Colonic mucosa (tissue), 4 donors: ENCODE results near the gene CBX1. TPM values are rescaled to one million over a fixed set of nuclear protein-coding genes. Genes with fewer than 3 reads are reported as not detected.
A peak's percentile ranks its signal among the peaks of the same experiment; 100 is the strongest.

Source experiments
- DNase-seq: peaks from one replicate; pipeline ENCODE4 v3.0.0-alpha.2; 2020
- H3K27ac ChIP-seq: fragments of 200-600 bp; one replicate; pipeline ENCODE4 v1.8.0; 2021
- H3K27me3 ChIP-seq: fragments of 200-600 bp; one replicate; pipeline ENCODE4 v1.8.0; 2021
- H3K36me3 ChIP-seq: fragments of 200-600 bp; one replicate; pipeline ENCODE4 v1.8.0; 2021
- H3K4me1 ChIP-seq: fragments of 200-600 bp; one replicate; pipeline ENCODE4 v1.8.0; 2021; ENCODE audit warnings: mild to moderate bottlenecking
- H3K4me3 ChIP-seq: fragments of 200-600 bp; one replicate; pipeline ENCODE4 v1.8.0; 2021
- H3K9ac ChIP-seq, 2 donors: one replicate each; pipeline ENCODE4 v1.7.0; 2013; ENCODE audit warnings: control low read depth in 2 of 2, low read depth in 2 of 2, low read length in 2 of 2
- H3K9me3 ChIP-seq: fragments of 200-600 bp; one replicate; pipeline ENCODE4 v1.8.0; 2021
- CTCF ChIP-seq: fragments of 200-600 bp; IDR thresholded peaks from one replicate; pipeline ENCODE4 v1.8.0; 2022; ENCODE audit warnings: antibody characterized with exemption, mild to moderate bottlenecking
- intact Hi-C: fragments of 100-400 bp; cut with DNase I; formaldehyde crosslinking; loops from one replicate; pipeline ENCODE4 v1.14.1; 2022
- total RNA-seq, 2 donors: library from RNA; stranded (reverse); fragmentation: NEBNext Ultra II Directional in 1 of 2; extraction: Animal tissue kit (Norgen Biotek cat#: 25700) in 1 of 2; gene quantifications; one replicate each; pipeline ENCODE4 v1.2.1, GENCODE V29; 2021
- donor health status: healthy.
- donor health status: DM: no; HTN: no; CAD: no.
- donor health status: DM: no; HTN: no; CAD: no.

Gene CBX1
- total RNA-seq, 2 donors from 2014 or later: 32.3 to 53.0 TPM

- Histone ChIP-seq H3K9me3 (no peaks in the 10 kb centered on the region), H3K27ac (no peak overlapping the region), H3K9ac (no peak overlapping the region), H3K27me3 (no peaks in the 10 kb centered on the region), H3K4me1 (peaks cover 5% of the 10 kb centered on the region), H3K36me3 (no peaks in the 10 kb centered on the region), H3K4me3 (peak overlapping the region; percentile 64)
- no peak for TF ChIP-seq CTCF
- no peak for DNase-seq
- intact Hi-C loops: no loop called here
Measured at GRCh38 chr17:48102043-48102750, 919 bp upstream of the CBX1 start.

GRCh38 chr17:48100591-48101011 is 677 bp downstream of the CBX1 start:
- H3K4me3 ChIP-seq: peak overlapping the region; percentile 64
- no peak for TF ChIP-seq CTCF
- H3K36me3 ChIP-seq: no peaks in the 10 kb centered on the region
- peak overlapping the region; percentile 74 to 80 for H3K9ac ChIP-seq
- intact Hi-C loops: no loop called here
- H3K9me3 ChIP-seq: no peaks in the 10 kb centered on the region
- peak overlapping the region; percentile 76 for H3K27ac ChIP-seq
- no peaks in the 10 kb centered on the region for H3K27me3 ChIP-seq
- H3K4me1 ChIP-seq: peaks cover 5% of the 10 kb centered on the region
- peak; percentile 79 for DNase-seq

- DNase-seq: no peak
- Histone ChIP-seq H3K4me1 (peaks cover 5% of the 10 kb centered on the region), H3K9ac (peak overlapping the region; percentile 74 to 80), H3K9me3 (no peaks in the 10 kb centered on the region), H3K36me3 (no peaks in the 10 kb centered on the region), H3K27me3 (no peaks in the 10 kb centered on the region), H3K27ac (peak overlapping the region; percentile 76), H3K4me3 (peak overlapping the region; percentile 64)
- TF ChIP-seq CTCF: no peak
- intact Hi-C loops: no loop called here
Measured at GRCh38 chr17:48100160-48100559, 1.1 kb downstream of the CBX1 start.

GRCh38 chr17:48095611-48096010 is 5.7 kb downstream of the CBX1 start:
- no peak overlapping the region for H3K4me3 ChIP-seq
- TF ChIP-seq CTCF: no peak
- H3K27me3 ChIP-seq: no peaks in the 10 kb centered on the region
- no peak overlapping the region for H3K9ac ChIP-seq
- intact Hi-C loops: no loop called here
- no peaks in the 10 kb centered on the region for H3K9me3 ChIP-seq
- no peaks in the 10 kb centered on the region for H3K36me3 ChIP-seq
- no peak overlapping the region for H3K27ac ChIP-seq
- H3K4me1 ChIP-seq: peaks cover 5% of the 10 kb centered on the region
- no peak for DNase-seq

- intact Hi-C loops: no loop called here
- no peak overlapping the region for H3K9ac ChIP-seq
- peak; percentile 58 for DNase-seq
- H3K27me3 ChIP-seq: no peaks in the 10 kb centered on the region
- TF ChIP-seq CTCF: no peak
- H3K9me3 ChIP-seq: no peaks in the 10 kb centered on the region
- no peaks in the 10 kb centered on the region for H3K36me3 ChIP-seq
- H3K4me3 ChIP-seq: no peak overlapping the region
- H3K27ac ChIP-seq: peak overlapping the region; percentile 79
- H3K4me1 ChIP-seq: no peaks in the 10 kb centered on the region
Measured at GRCh38 chr17:48093341-48094045, 7.8 kb downstream of the CBX1 start.
